Mucosa of descending colon (tissue), 3 donors: ENCODE results near the gene BCKDHA. TPM values are rescaled to one million over a fixed set of nuclear protein-coding genes. Genes with fewer than 3 reads are reported as not detected.

Experiments
- ATAC-seq: fragments of 200-7000 bp; cut with Tn5 transposase; one replicate; pipeline ENCODE4 v1.9.1; 2020; ENCODE audit warnings: mild to moderate bottlenecking, moderate library complexity
- DNase-seq, 3 donors: peaks; one replicate each; pipeline ENCODE4 v3.0.0-alpha.2; 2020
- H3K36me3 ChIP-seq: fragments of 200-600 bp; one replicate; pipeline ENCODE4 v1.8.0; 2021; ENCODE audit warnings: low read depth, mild to moderate bottlenecking
- H3K4me1 ChIP-seq: fragments of 200-600 bp; one replicate; pipeline ENCODE4 v1.8.0; 2021; ENCODE audit warnings: low read depth, mild to moderate bottlenecking
- H3K4me3 ChIP-seq: fragments of 200-600 bp; one replicate; pipeline ENCODE4 v1.8.0; 2021; ENCODE audit warnings: mild to moderate bottlenecking
- H3K9me3 ChIP-seq: fragments of 200-600 bp; one replicate; pipeline ENCODE4 v1.8.0; 2021; ENCODE audit warnings: mild to moderate bottlenecking
- CTCF ChIP-seq: fragments of 200-600 bp; IDR thresholded peaks from one replicate; pipeline ENCODE4 v1.8.0; 2022; ENCODE audit warnings: antibody characterized with exemption, mild to moderate bottlenecking
- intact Hi-C, 2 donors: fragments of 100-400 bp; cut with DNase I in 1 of 2; cut with micrococcal nuclease in 1 of 2; formaldehyde crosslinking; loops; one replicate each; pipeline versions ENCODE4 v1.11.0 to v1.11.1; 2022; cut with DNase I, micrococcal nuclease
- total RNA-seq, 3 donors: library from RNA; stranded (reverse); fragmentation: NEBNext Ultra II Directional in 2 of 3; extraction: Animal tissue kit (Norgen Biotek cat#: 25700) in 2 of 3; gene quantifications; one replicate each; pipeline versions ENCODE4 v1.2.1 to v1.2.4, GENCODE V29; 2021 to 2023
- donor health status: DM: no; HTN: no; CAD: no; lungs with moderate emphysema.
- donor health status: DM: no; HTN: no; CAD: no.
- donor health status: DM: no; HTN: yes; CAD: no.

Gene BCKDHA
- total RNA-seq, 3 donors from 2014 or later, result 16.6 to 22.5 (median 17.3) TPM

DNA sequence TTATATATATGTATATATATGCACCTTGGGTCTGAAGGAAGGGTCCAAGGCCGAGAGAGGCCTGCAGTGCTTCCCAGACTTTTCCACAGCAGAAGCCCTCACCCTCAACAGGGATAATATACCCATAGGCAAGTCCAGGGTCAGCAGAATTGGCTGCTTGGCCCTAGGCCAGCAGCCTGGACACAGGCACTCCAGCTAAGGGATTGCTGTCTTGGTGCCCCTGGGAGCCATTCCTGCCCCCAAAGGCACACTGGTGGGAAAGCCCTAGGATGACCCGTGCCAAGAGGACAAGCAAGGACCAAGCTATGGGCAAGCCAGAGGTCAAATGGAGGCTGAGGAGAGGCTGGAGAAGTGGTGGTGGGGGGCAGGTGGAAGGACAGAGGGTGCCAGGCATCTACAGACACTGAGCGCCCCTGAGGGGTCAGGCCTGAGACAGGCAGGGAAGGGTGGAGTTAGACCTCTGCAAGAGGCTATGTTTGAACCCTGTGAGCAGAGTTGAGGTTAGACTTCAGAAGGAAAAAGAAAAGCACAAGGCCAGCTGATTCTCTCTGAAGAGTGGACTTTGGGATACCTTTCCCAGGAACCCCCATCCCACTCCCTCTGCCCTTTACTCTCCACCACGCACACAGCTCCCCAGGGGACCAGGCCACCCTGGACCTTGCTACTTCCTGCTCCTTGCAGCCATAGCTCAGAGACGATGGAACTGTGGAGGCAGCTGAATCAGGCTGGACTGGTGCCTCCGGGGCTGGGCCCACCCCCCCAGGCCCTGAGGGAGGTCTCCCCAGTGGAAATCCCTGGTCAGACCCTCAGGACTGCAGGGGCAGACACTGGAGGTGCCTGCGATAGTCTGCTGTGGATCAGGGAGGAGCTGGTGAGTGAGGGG, 45.1 kb downstream of the BCKDHA start, which contains the start of gene ERICH4:
ERICH4 (plus strand) TSS at position 684 of the 883 bp plus-strand sequence; CDS start at position 698, 14 bp downstream.
- no peak for ATAC-seq
- H3K4me1 ChIP-seq, result no peaks in the 10 kb centered on the region
- no peak for DNase-seq
- H3K4me3 ChIP-seq, result no peak within 1 kb of the TSS
- H3K9me3 ChIP-seq, result no peaks in the 10 kb centered on the region
- intact Hi-C loops, result no loop called here
- H3K36me3 ChIP-seq, result no peaks in the 10 kb centered on the region
- no peak for TF ChIP-seq CTCF

DNA sequence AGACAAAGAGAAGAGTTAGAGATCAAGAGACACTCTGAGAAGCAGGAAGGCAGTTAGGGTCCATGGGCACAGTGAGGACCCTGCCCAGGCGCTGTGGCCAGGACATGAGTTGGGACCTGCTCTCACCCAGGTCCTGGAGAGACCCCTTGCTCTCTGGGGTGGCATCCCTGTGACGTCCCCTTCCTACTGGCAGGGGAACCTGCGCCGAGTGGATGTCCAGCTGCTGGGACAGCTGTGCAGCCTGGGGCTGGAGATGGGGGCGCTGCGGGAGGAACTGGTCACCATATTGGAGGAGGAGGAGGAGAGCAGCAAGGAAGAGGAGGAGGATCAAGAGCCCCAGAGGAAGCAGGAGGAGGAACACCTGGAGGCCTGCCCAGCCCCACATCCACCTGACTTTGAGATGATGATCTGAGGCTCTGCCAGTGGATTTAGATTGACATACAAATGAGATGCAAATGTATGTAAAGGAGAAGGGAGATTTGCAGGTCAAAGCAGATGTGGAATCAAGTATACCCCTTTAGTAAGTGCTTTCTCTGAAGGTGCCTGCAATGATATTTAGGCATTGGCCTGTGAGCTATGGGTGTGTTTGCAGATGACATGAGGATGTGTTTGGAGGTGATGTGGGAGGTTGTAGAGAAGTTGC, 46.3 kb downstream of the BCKDHA start:
- no peak for DNase-seq
- intact Hi-C loops, result no loop called here
- Histone ChIP-seq H3K9me3 (no peaks in the 10 kb centered on the region), H3K4me1 (no peaks in the 10 kb centered on the region), H3K36me3 (no peaks in the 10 kb centered on the region), H3K4me3 (no peak overlapping the region)
- ATAC-seq, result no peak
- TF ChIP-seq CTCF, result no peak

- ATAC-seq, result no peak
- intact Hi-C loops, result loop anchor here in 1 of 2 donors (5.0 kb wide), 1 partner anchor 127 kb away; no protein-coding TSS in a partner anchor
- no peak overlapping the region for H3K4me3 ChIP-seq
Observed at GRCh38 chr19:41445575-41445974, 48.0 kb downstream of the BCKDHA start.

DNA sequence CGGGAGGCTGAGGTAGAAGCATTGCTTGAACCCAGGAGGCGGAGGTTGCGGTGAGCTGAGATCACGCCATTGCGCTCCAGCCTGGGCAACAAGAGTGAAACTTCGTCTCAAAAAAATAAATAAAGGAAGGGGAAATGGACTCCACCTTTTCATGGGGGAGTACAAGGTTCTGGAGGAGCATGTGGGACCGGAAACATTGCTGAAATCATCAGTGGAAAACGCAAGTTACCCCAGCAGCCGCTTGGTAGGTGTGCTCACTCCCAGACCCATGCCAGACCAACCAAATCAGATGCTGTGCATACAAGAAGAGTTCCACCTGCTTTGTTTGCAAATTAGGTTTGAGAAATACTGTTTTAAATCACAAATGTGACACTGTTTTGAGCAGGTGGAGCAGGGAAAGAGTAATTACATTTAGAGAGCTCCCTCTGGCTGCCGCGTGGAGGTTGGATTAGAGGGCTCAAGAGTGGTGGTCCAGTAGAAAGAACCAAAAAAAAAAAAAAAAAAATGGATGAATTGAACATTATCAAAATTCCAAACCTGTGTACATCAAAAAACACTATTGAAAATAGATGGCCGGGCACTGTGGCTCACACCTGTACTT, 50.2 kb downstream of the BCKDHA start:
- intact Hi-C loops, result loop anchor here in 1 of 2 donors (5.0 kb wide), 1 partner anchor 124 kb away; no protein-coding TSS in a partner anchor
- ATAC-seq (no peak), DNase-seq (no peak)
- Histone ChIP-seq H3K36me3 (no peaks in the 10 kb centered on the region), H3K4me1 (no peaks in the 10 kb centered on the region), H3K4me3 (no peak overlapping the region), H3K9me3 (no peaks in the 10 kb centered on the region)
- no peak for TF ChIP-seq CTCF

More at GRCh38 chr19:41445575-41445974, 48.0 kb downstream of the BCKDHA start:
- no peak for DNase-seq
- Histone ChIP-seq H3K36me3 (no peaks in the 10 kb centered on the region), H3K9me3 (no peaks in the 10 kb centered on the region), H3K4me1 (no peaks in the 10 kb centered on the region)
- TF ChIP-seq CTCF, result no peak

- H3K9me3 ChIP-seq, result no peaks in the 10 kb centered on the region
- no peaks in the 10 kb centered on the region for H3K4me1 ChIP-seq
- H3K36me3 ChIP-seq, result no peaks in the 10 kb centered on the region
- TF ChIP-seq CTCF, result peak; percentile 93
- ATAC-seq (peak; percentile 94), DNase-seq (peak; percentile 72 to 80 (median 77))
- intact Hi-C loops, result loop anchor here in 1 of 2 donors (5.0 kb wide), 1 partner anchor 123 kb away; no protein-coding TSS in a partner anchor
- no peak overlapping the region for H3K4me3 ChIP-seq
Observed at GRCh38 chr19:41449079-41449864, 51.7 kb downstream of the BCKDHA start.
